H1 (cell line): ENCODE data around the gene PSTK. TPM values are rescaled to one million over a fixed set of nuclear protein-coding genes. Genes with fewer than 3 reads are reported as not detected.

ENCODE experiments used
- CTCF ChIA-PET: fragments of 300-600 bp; sonication (Branson Sonifier 250); formaldehyde crosslinking; loops from one replicate; lab custom pipeline; 2021; ENCODE audit not compliant: partially characterized antibody; lab: Charles Lee
- POLR2A ChIA-PET: fragments of 300-600 bp; sonication (Branson Sonifier 250); formaldehyde crosslinking; loops from one replicate; lab custom pipeline; 2021; ENCODE audit warnings: inconsistent platforms; ENCODE audit not compliant: partially characterized antibody; lab: Charles Lee
- DNase-seq, 2 experiments: peaks; one replicate each; pipeline versions ENCODE4 v3.0.0 to v3.0.0-alpha.2; 2010 to 2022; ENCODE audit warnings: low spot score in 2 of 2, low read depth in 1 of 2, mixed read lengths in 1 of 2
- FAIRE-seq: peaks from 2 replicates; lab custom pipeline; 2011; peaks lifted over from hg19 to GRCh38; lab: Jason Lieb, UNC
- H2AFZ ChIP-seq: 2 replicates; pipeline ENCODE4 v1.8.1; 2012; ENCODE audit warnings: low read length, inconsistent platforms
- H2AK5ac ChIP-seq: 2 replicates; pipeline ENCODE4 v1.6.1; 2013; ENCODE audit warnings: low read depth, low read length
- H2BK120ac ChIP-seq: replicated peaks from 2 replicates; pipeline ENCODE3; 2013; ENCODE audit warnings: low read depth, low read length, inconsistent platforms
- H2BK12ac ChIP-seq: 2 replicates; pipeline ENCODE4 v1.6.1; 2013; ENCODE audit warnings: low read depth, low read length
- H2BK15ac ChIP-seq: 2 replicates; pipeline ENCODE4 v1.6.1; 2013; ENCODE audit warnings: low read length
- H2BK20ac ChIP-seq: 2 replicates; pipeline ENCODE4 v1.6.1; 2013; ENCODE audit warnings: low read length
- H2BK5ac ChIP-seq: 2 replicates; pipeline ENCODE4 v1.6.1; 2013; ENCODE audit warnings: low read depth, low read length
- H3K14ac ChIP-seq: 2 replicates; pipeline ENCODE4 v1.6.1; 2013; ENCODE audit warnings: inconsistent platforms; ENCODE audit not compliant: insufficient read length
- H3K18ac ChIP-seq: 2 replicates; pipeline ENCODE4 v1.6.1; 2013; ENCODE audit warnings: low read length; ENCODE audit errors: extremely low read depth
- H3K23ac ChIP-seq: 2 replicates; pipeline ENCODE4 v1.6.1; 2013; ENCODE audit warnings: inconsistent platforms; ENCODE audit not compliant: insufficient read length
- H3K23me2 ChIP-seq: 2 replicates; pipeline ENCODE4 v1.6.1; 2013; ENCODE audit warnings: low read depth, low read length
- H3K27ac ChIP-seq: 2 replicates; pipeline ENCODE4 v1.6.1; 2011; ENCODE audit warnings: low read depth, low read length, inconsistent platforms
- H3K27me3 ChIP-seq, 4 experiments: replicated peaks in 1 of 4; 1 replicate in 1 of 4; 2 replicates in 3 of 4; pipeline versions ENCODE4 v1.6.1 to v1.8.1; 2011 to 2013; ENCODE audit warnings: low read length in 3 of 4, mild to moderate bottlenecking in 3 of 4, inconsistent platforms in 2 of 4, mixed read lengths in 2 of 4, moderate library complexity in 1 of 4; ENCODE audit not compliant: control insufficient read depth in 3 of 4, insufficient read depth in 3 of 4; ENCODE audit errors: extremely low read depth in 1 of 4
- H3K36me3 ChIP-seq, 4 experiments: 2 replicates each; pipeline versions ENCODE4 v1.6.1 to v1.8.1; 2011 to 2013; ENCODE audit warnings: mild to moderate bottlenecking in 4 of 4, low read length in 3 of 4, moderate library complexity in 2 of 4, control low read depth in 1 of 4, inconsistent platforms in 1 of 4; ENCODE audit not compliant: insufficient read depth in 4 of 4, control insufficient read depth in 2 of 4
- H3K4ac ChIP-seq: replicated peaks from 2 replicates; pipeline ENCODE3; 2013; ENCODE audit warnings: low read length, low read depth, mixed read lengths, inconsistent platforms; ENCODE audit not compliant: insufficient read length
- H3K4me1 ChIP-seq, 4 experiments: replicated peaks in 1 of 4; 1 replicate in 1 of 4; 2 replicates in 3 of 4; pipeline versions ENCODE4 v1.6.1 to v1.8.1; 2011 to 2013; ENCODE audit warnings: low read length in 3 of 4, inconsistent platforms in 2 of 4, mixed read lengths in 1 of 4; ENCODE audit not compliant: insufficient read depth in 4 of 4, control insufficient read depth in 3 of 4
- H3K4me2 ChIP-seq, 2 experiments: 2 replicates each; pipeline versions ENCODE4 v1.6.1 to v1.8.1; 2011 to 2013; ENCODE audit warnings: low read depth in 2 of 2, low read length in 2 of 2, control low read depth in 1 of 2, inconsistent platforms in 1 of 2, mild to moderate bottlenecking in 1 of 2; ENCODE audit not compliant: insufficient read depth in 1 of 2
- H3K4me3 ChIP-seq, 4 experiments: fragments of 200-600, 300-600 bp in 1 of 4; sonication (generic), shearing (Covaris generic), sonication (Bioruptor Twin) in 1 of 4; 2 replicates each; pipeline versions ENCODE4 v1.5.1 to v1.8.1; 2011 to 2016; ENCODE audit warnings: low read length in 4 of 4, low read depth in 3 of 4, control low read depth in 2 of 4, inconsistent platforms in 2 of 4, mild to moderate bottlenecking in 2 of 4, mixed read lengths in 1 of 4, moderate library complexity in 1 of 4; ENCODE audit not compliant: insufficient read depth in 2 of 4; ENCODE audit errors: extremely low read depth in 1 of 4
- H3K56ac ChIP-seq: replicated peaks from 2 replicates; pipeline ENCODE3; 2013; ENCODE audit warnings: low read depth, mild to moderate bottlenecking, mixed read lengths, low read length, inconsistent platforms; ENCODE audit not compliant: insufficient read length
- H3K79me1 ChIP-seq: 2 replicates; pipeline ENCODE4 v1.6.1; 2013; ENCODE audit warnings: low read depth, low read length, control low read depth
- H3K79me2 ChIP-seq, 2 experiments: 2 replicates each; pipeline versions ENCODE4 v1.6.1 to v1.8.1; 2012 to 2013; ENCODE audit warnings: low read length in 2 of 2, mild to moderate bottlenecking in 2 of 2, inconsistent platforms in 1 of 2; ENCODE audit not compliant: insufficient read depth in 2 of 2, control insufficient read depth in 1 of 2
- H3K9ac ChIP-seq, 4 experiments: replicated peaks in 1 of 4; 1 replicate in 1 of 4; 2 replicates in 3 of 4; pipeline versions ENCODE4 v1.6.1 to v1.8.1; 2011 to 2013; ENCODE audit warnings: low read depth in 3 of 4, low read length in 3 of 4, control low read depth in 2 of 4, mild to moderate bottlenecking in 2 of 4, moderate library complexity in 2 of 4, inconsistent platforms in 1 of 4; ENCODE audit errors: extremely low read depth in 1 of 4
- H3K9me3 ChIP-seq, 2 experiments: 2 replicates each; pipeline versions ENCODE4 v1.6.1 to v1.8.1; 2012 to 2013; ENCODE audit warnings: mild to moderate bottlenecking in 2 of 2, moderate library complexity in 2 of 2, control low read depth in 1 of 2, inconsistent platforms in 1 of 2, low read depth in 1 of 2, low read length in 1 of 2, mixed read lengths in 1 of 2; ENCODE audit not compliant: insufficient read depth in 2 of 2
- H4K20me1 ChIP-seq, 2 experiments: replicated peaks in 1 of 2; 2 replicates each; pipeline versions ENCODE3 to v1.8.1; 2011 to 2013; ENCODE audit warnings: inconsistent platforms in 2 of 2, low read length in 2 of 2, mild to moderate bottlenecking in 1 of 2; ENCODE audit not compliant: insufficient read depth in 2 of 2, control insufficient read depth in 1 of 2
- H4K5ac ChIP-seq: 2 replicates; pipeline ENCODE4 v1.6.1; 2013; ENCODE audit warnings: low read length, low read depth, mixed read lengths, inconsistent platforms; ENCODE audit not compliant: insufficient read length
- H4K8ac ChIP-seq: 2 replicates; pipeline ENCODE4 v1.8.0; 2013; ENCODE audit warnings: mild to moderate bottlenecking, moderate library complexity, low read length, inconsistent platforms; ENCODE audit not compliant: insufficient read depth; ENCODE audit errors: extremely low read depth
- H4K91ac ChIP-seq: replicated peaks from 2 replicates; pipeline ENCODE3; 2013; ENCODE audit warnings: low read length, mixed read lengths, inconsistent platforms; ENCODE audit not compliant: insufficient read length
- CTBP2 ChIP-seq: IDR thresholded peaks from 2 replicates; pipeline ENCODE4 v1.7.0; 2011; ENCODE audit warnings: borderline replicate concordance, mild to moderate bottlenecking, moderate library complexity, mixed read lengths, low read length; ENCODE audit not compliant: insufficient read depth, insufficient read length
- JUN ChIP-seq: IDR thresholded peaks from 2 replicates; pipeline ENCODE4 v1.6.1; 2011; ENCODE audit warnings: low read depth, mild to moderate bottlenecking, improper control_type of control experiment, low read length
- POU5F1 ChIP-seq: IDR thresholded peaks from 2 replicates; pipeline ENCODE4 v1.6.1; 2011; ENCODE audit warnings: low read depth, mild to moderate bottlenecking, low read length, moderate library complexity
- SP4 ChIP-seq: IDR thresholded peaks from 2 replicates; pipeline ENCODE4 v1.6.1; 2012; ENCODE audit warnings: low read length, inconsistent platforms
- WGBS, 2 experiments: shearing (Covaris generic) in 1 of 2; methylation state at CpG; one replicate each; pipeline versions ENCODE4 v1.1.6 to v1.1.7; 2013 to 2015; ENCODE audit warnings: low lambda C conversion rate in 2 of 2, mixed read lengths in 2 of 2, inconsistent platforms in 1 of 2, low coverage in 1 of 2, missing lambda C conversion rate in 1 of 2; ENCODE audit not compliant: insufficient replicate concordance in 2 of 2, insufficient coverage in 1 of 2, insufficient read length in 1 of 2; ENCODE audit errors: extremely low coverage in 1 of 2, missing lambda C conversion rate in 1 of 2; 5-methylcytosine and 5-hydroxymethylcytosine counted together
- polyA plus RNA-seq, 7 experiments: library from polyadenylated mRNA; depleted of rRNA in 3 of 7; stranded (reverse) in 5 of 7; unstranded in 2 of 7; fragments of >200 nt in 5 of 7; fragments of 200-250 nt in 2 of 7; gene quantifications; 1 replicate in 5 of 7; 2 replicates in 1 of 7; 4 replicates in 1 of 7; pipeline versions ENCODE4 v1.2.1 to v1.2.3, GENCODE V29; 2011 to 2013; ENCODE audit warnings: missing spikeins in 2 of 7, mixed read lengths in 2 of 7
- total RNA-seq: library from RNA; stranded (reverse); fragmentation: NEBNext Ultra II Directional; extraction: Animal tissue kit (Norgen Biotek cat#: 25700); gene quantifications from 2 replicates; pipeline ENCODE4 v1.2.1, GENCODE V29; 2021

PSTK gene
- total and polyA plus RNA-seq, 2 of the 8 experiments (the other 6 are each of a cell fraction or from before 2014, with no cell fraction given) = 4.4 to 6.6 TPM

- Histone ChIP-seq H2BK20ac (no peak overlapping the region), H3K4me3 (no peak overlapping the region), H4K20me1 (no peaks in the 10 kb centered on the region), H3K9me3 (no peaks in the 10 kb centered on the region), H3K36me3 (peaks cover 0 to 11% (median 1%) of the 10 kb centered on the region in 4 experiments; a peak in 2 of 8 replicates), H4K8ac (no peak overlapping the region), H3K9ac (no peak overlapping the region), H3K14ac (no peak overlapping the region), H3K18ac (no peak overlapping the region), H2BK5ac (no peak overlapping the region), H3K4ac (no peak overlapping the region), H3K79me2 (no peaks in the 10 kb centered on the region), H4K5ac (no peak overlapping the region), H2BK15ac (no peak overlapping the region), H3K23me2 (no peaks in the 10 kb centered on the region), H3K4me1 (no peaks in the 10 kb centered on the region), H3K56ac (no peak overlapping the region), H3K4me2 (no peak overlapping the region), H2AFZ (no peak overlapping the region), H2BK12ac (no peak overlapping the region), H3K27me3 (no peaks in the 10 kb centered on the region), H4K91ac (no peak overlapping the region), H3K27ac (no peak overlapping the region), H3K23ac (no peak overlapping the region), H2BK120ac (no peak overlapping the region), H3K79me1 (no peaks in the 10 kb centered on the region), H2AK5ac (no peak overlapping the region)
- ChIA-PET CTCF (interaction anchor here (0.9 to 4.5 kb wide), 2 partner anchors 7 to 32 kb away, joined by 3 to 31 read pairs; partner anchors contain the start of gene PSTK), POLR2A (no interaction called here)
- TF ChIP-seq SP4 = no peak
- TF ChIP-seq JUN = no peak
- no peak for TF ChIP-seq CTBP2
- TF ChIP-seq POU5F1 = no peak
- DNase-seq = no peak
- FAIRE-seq = no peak
- WGBS, 2 experiments = 78% methylated on average over 2 of the region's 2 CpGs; no CpG with 5 or more reads in 1 of the 2 experiments
These were observed 8.3 kb downstream of the PSTK start for GRCh38 chr10:122988501-122988900.
